K562 treated with DMSO at 1 percent for 12 hours (cell line): ENCODE measurements around the gene PDIA4. TPM values are rescaled to one million over a fixed set of nuclear protein-coding genes. Genes with fewer than 3 reads are reported as not detected.

Source experiments
- total RNA-seq: library from RNA; unstranded; fragments of 300-600 nt; gene quantifications from 2 replicates; pipeline ENCODE4 v1.2.3, GENCODE V29; 2022; ENCODE audit not compliant: insufficient read depth

PDIA4 gene, protein sequence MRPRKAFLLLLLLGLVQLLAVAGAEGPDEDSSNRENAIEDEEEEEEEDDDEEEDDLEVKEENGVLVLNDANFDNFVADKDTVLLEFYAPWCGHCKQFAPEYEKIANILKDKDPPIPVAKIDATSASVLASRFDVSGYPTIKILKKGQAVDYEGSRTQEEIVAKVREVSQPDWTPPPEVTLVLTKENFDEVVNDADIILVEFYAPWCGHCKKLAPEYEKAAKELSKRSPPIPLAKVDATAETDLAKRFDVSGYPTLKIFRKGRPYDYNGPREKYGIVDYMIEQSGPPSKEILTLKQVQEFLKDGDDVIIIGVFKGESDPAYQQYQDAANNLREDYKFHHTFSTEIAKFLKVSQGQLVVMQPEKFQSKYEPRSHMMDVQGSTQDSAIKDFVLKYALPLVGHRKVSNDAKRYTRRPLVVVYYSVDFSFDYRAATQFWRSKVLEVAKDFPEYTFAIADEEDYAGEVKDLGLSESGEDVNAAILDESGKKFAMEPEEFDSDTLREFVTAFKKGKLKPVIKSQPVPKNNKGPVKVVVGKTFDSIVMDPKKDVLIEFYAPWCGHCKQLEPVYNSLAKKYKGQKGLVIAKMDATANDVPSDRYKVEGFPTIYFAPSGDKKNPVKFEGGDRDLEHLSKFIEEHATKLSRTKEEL
- 119 and 194 TPM in 2 replicates for total RNA-seq

DNA sequence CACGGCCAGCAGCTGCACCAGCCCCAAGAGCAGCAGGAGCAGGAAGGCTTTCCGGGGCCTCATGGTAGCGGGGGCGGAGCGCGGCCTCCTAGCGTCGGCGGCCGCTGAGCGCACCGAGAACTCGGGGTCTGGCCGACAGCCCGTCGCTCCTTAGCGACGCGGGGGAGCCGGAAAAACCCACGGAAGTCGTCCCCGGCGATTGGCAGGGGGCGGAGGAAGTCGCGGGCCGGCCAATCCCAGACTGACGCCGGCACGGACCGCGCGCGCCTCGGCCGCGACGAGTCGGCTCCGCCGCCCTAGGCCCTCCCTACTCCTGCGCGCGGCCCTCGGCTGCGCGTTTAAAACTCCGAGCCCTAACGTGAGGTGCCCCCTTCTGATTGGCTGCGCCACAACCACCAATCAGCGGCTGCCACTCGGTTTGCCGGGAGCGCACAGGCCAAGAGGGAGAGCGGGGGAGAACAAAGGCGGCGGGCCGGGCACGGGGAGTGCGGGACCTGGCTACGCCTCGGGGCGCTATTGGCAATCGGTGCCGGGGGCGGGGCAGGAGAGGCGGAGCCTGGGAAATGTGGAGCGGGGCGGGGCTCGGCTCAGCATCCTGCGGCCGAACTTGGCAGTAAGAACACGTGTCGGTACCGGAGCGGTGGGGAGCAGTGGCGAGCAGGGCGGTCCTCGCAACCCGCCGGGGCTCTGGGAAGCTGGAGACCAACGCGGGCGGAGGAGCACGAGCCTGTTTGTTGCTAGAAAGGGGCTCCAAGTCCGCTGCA lies at the start of gene PDIA4:
Gene PDIA4, minus strand, starts transcription at position 160 of the 764 bp plus-strand sequence. Its CDS starts 97 bp downstream, at position 63.

Other genes with a start within 250 kb of the PDIA4 start
- 53.7 and 105 TPM in 2 replicates for gene EZH2, start 144.2 kb downstream of the PDIA4 start, total RNA-seq
- 2.5 and 7.0 TPM in 2 replicates for gene ZNF786, start 62.2 kb upstream of the PDIA4 start, total RNA-seq
- 1.5 and 1.6 TPM in 2 replicates for gene ZNF425, start 97.8 kb upstream of the PDIA4 start, total RNA-seq
- gene ZNF398, start 118.9 kb upstream of the PDIA4 start, total RNA-seq = 5.7 and 17.5 TPM in 2 replicates
- gene ZNF282, start 167.0 kb upstream of the PDIA4 start, total RNA-seq = 32.9 and 48.0 TPM in 2 replicates
- gene ZNF212, start 211.1 kb upstream of the PDIA4 start, total RNA-seq = 10.6 and 20.3 TPM in 2 replicates
- 2.1 and 2.7 TPM in 2 replicates for gene ZNF783, start 233.7 kb upstream of the PDIA4 start, total RNA-seq